Cardiac muscle cell (in vitro differentiated cells and primary cell): ENCODE data around the gene PARVB. TPM values are rescaled to one million over a fixed set of nuclear protein-coding genes. Genes with fewer than 3 reads are reported as not detected.

Source experiments
- DNase-seq, 2 donors: peaks; one replicate each; pipeline versions ENCODE4 v3.0.0 to v3.0.0-alpha.2; 2010 to 2017; ENCODE audit warnings: low read depth in 1 of 2, low spot score in 1 of 2
- H3K27ac ChIP-seq: fragments of 200-600 bp; sonication (generic); 2 replicates; pipeline ENCODE4 v1.5.1; 2016
- H3K27me3 ChIP-seq: fragments of 200-600 bp; sonication (generic); 2 replicates; pipeline ENCODE4 v1.6.0; 2016; ENCODE audit warnings: control low read depth
- H3K36me3 ChIP-seq: fragments of 200-600 bp; sonication (generic); 2 replicates; pipeline ENCODE4 v1.5.1; 2016; ENCODE audit warnings: control low read depth
- H3K4me1 ChIP-seq: fragments of 200-600 bp; sonication (generic); 2 replicates; pipeline ENCODE4 v1.8.1; 2017; ENCODE audit warnings: low read depth, mild to moderate bottlenecking, mixed run types
- H3K4me3 ChIP-seq: fragments of 200-600 bp; sonication (generic); 2 replicates; pipeline ENCODE4 v1.5.1; 2016; ENCODE audit warnings: mild to moderate bottlenecking
- H3K9me3 ChIP-seq: fragments of 200-600 bp; sonication (generic); 2 replicates; pipeline ENCODE4 v1.5.1; 2017; ENCODE audit warnings: low read depth, mild to moderate bottlenecking, control low read depth
- polyA plus RNA-seq: library from polyadenylated mRNA; unstranded; fragments of >200 nt; fragmentation: Nextera tagmentation; extraction: Ambion mirVana; gene quantifications from 2 replicates; pipeline ENCODE4 v1.2.1, GENCODE V29; 2016
- total RNA-seq: library from RNA; depleted of rRNA; stranded (reverse); fragments of >200 nt; gene quantifications from 2 replicates; pipeline ENCODE4 v1.2.3, GENCODE V29; 2016
- TF ChIP-seq, protein P1 (sequence below): IDR thresholded peaks from 2 replicates; pipeline ENCODE4 v1.5.1; 2012; ENCODE audit warnings: low read depth, mild to moderate bottlenecking, low read length

Gene PARVB
- total and polyA plus RNA-seq, 2 experiments from 2014 or later: 30.6 to 46.0 TPM

DNA sequence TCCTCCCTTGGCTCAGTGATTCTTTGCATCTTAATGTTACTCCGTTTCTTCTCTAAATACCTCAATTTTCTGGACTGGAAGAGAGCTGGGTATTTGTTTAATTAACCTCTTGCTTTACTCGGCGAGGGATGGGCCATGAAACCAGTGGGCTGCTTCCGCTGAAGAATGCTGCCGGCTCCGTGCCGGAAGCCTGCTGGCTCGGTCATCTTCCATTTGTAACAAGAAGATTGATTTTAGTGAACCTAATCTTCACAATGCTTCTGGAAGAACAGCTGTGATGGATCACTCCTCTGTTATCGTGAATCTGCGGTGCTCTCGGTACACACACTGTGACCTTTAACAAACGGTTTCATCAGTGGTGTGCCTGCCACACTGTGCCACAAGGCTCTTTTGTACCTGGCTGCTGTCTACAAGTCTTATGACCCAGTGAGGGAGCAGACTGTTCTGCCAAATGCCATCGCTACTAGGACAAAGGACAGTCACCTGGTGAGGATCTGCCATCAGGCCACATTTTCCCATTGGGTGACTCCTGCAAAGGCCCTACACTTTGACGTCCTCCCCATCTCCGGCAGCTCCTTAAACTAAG is 25.3 kb upstream of the PARVB start:
- Histone ChIP-seq H3K27ac (no peak overlapping the region), H3K4me3 (no peak overlapping the region), H3K4me1 (no peaks in the 10 kb centered on the region), H3K36me3 (peaks cover 8% of the 10 kb centered on the region), H3K27me3 (no peaks in the 10 kb centered on the region), H3K9me3 (no peaks in the 10 kb centered on the region)
- TF ChIP-seq, protein P1, sequence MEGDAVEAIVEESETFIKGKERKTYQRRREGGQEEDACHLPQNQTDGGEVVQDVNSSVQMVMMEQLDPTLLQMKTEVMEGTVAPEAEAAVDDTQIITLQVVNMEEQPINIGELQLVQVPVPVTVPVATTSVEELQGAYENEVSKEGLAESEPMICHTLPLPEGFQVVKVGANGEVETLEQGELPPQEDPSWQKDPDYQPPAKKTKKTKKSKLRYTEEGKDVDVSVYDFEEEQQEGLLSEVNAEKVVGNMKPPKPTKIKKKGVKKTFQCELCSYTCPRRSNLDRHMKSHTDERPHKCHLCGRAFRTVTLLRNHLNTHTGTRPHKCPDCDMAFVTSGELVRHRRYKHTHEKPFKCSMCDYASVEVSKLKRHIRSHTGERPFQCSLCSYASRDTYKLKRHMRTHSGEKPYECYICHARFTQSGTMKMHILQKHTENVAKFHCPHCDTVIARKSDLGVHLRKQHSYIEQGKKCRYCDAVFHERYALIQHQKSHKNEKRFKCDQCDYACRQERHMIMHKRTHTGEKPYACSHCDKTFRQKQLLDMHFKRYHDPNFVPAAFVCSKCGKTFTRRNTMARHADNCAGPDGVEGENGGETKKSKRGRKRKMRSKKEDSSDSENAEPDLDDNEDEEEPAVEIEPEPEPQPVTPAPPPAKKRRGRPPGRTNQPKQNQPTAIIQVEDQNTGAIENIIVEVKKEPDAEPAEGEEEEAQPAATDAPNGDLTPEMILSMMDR: no peak
- DNase-seq: peak in 1 of 2 donors; percentile 32

GRCh38 chr22:43999378-43999777 is 24.7 kb upstream of the PARVB start:
- Histone ChIP-seq H3K27me3 (no peaks in the 10 kb centered on the region), H3K4me1 (peaks cover 5% of the 10 kb centered on the region), H3K4me3 (no peak overlapping the region), H3K9me3 (no peaks in the 10 kb centered on the region), H3K27ac (no peak overlapping the region), H3K36me3 (peaks cover 4% of the 10 kb centered on the region)
- TF ChIP-seq, protein P1: no peak
- DNase-seq: no peak

- Histone ChIP-seq H3K9me3 (no peaks in the 10 kb centered on the region), H3K36me3 (peaks cover 4% of the 10 kb centered on the region), H3K4me1 (peaks cover 5% of the 10 kb centered on the region), H3K27me3 (no peaks in the 10 kb centered on the region), H3K27ac (no peak overlapping the region), H3K4me3 (no peak overlapping the region)
- TF ChIP-seq, protein P1: no peak
- DNase-seq: no peak
Measured at GRCh38 chr22:44000123-44000522, 24.0 kb upstream of the PARVB start.

- Histone ChIP-seq H3K27me3 (no peaks in the 10 kb centered on the region), H3K9me3 (no peaks in the 10 kb centered on the region), H3K36me3 (peaks cover 4% of the 10 kb centered on the region), H3K27ac (no peak overlapping the region), H3K4me1 (peaks cover 5% of the 10 kb centered on the region), H3K4me3 (no peak overlapping the region)
- TF ChIP-seq, protein P1: no peak
- DNase-seq: no peak
Measured at GRCh38 chr22:44001521-44001920, 22.6 kb upstream of the PARVB start.

DNA sequence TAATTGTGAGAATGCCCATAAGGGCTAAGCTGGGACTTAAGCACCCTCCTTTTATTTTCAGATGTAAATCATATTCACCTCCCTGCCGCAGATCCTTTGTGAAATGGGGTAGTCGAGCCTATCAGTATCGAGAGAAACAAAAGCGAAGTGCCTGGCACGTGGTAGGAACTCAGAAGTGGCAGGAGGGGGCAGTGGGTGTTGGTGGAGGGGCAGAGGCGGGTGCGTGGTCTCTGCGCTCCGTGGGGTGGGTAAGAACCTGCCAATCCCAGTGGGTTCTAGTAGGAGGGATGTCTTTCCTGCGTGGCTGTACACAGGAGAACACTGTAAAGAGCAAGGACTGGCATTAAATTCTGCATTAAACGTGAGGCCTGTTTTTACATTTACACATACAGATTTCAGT is 21.8 kb upstream of the PARVB start:
- H3K27me3 ChIP-seq: no peaks in the 10 kb centered on the region
- peaks cover 5% of the 10 kb centered on the region for H3K4me1 ChIP-seq
- TF ChIP-seq, protein P1: no peak
- H3K36me3 ChIP-seq: no peaks in the 10 kb centered on the region
- no peak for DNase-seq
- no peaks in the 10 kb centered on the region for H3K9me3 ChIP-seq
- no peak overlapping the region for H3K27ac ChIP-seq
- H3K4me3 ChIP-seq: no peak overlapping the region
